Effector memory CD4-positive, alpha-beta T cell (primary cell): ENCODE results near the gene SH3PXD2A.
"Not testable (repeated sequence)": the region's sequence is repeated elsewhere in the genome, so short reads cannot be mapped to it uniquely, and the experiment has no call there.

Experiments used
- DNase-seq, 3 donors: peaks; one replicate each; pipeline ENCODE4 v3.0.0-alpha.2; 2020
- H3K27ac ChIP-seq: 2 replicates; pipeline ENCODE4 v1.7.0; 2013; ENCODE audit warnings: mild to moderate bottlenecking, low read length, moderate library complexity; ENCODE audit not compliant: insufficient read depth, poor library complexity, severe bottlenecking
- H3K27me3 ChIP-seq: replicated peaks from 2 replicates; pipeline ENCODE4 v1.7.0; 2013; ENCODE audit warnings: mild to moderate bottlenecking, low read length; ENCODE audit not compliant: insufficient read depth, control insufficient read depth, poor library complexity, severe bottlenecking
- H3K36me3 ChIP-seq: 2 replicates; pipeline ENCODE4 v1.7.0; 2013; ENCODE audit warnings: mild to moderate bottlenecking, low read length, moderate library complexity; ENCODE audit not compliant: control insufficient read depth, insufficient read depth
- H3K4me1 ChIP-seq: 2 replicates; pipeline ENCODE4 v1.7.0; 2013; ENCODE audit warnings: low read length, mild to moderate bottlenecking; ENCODE audit not compliant: control insufficient read depth, insufficient read depth, poor library complexity, severe bottlenecking
- H3K4me3 ChIP-seq: 2 replicates; pipeline ENCODE4 v1.7.0; 2013; ENCODE audit warnings: low read length, low read depth, mild to moderate bottlenecking; ENCODE audit not compliant: insufficient read depth, poor library complexity, severe bottlenecking
- H3K9me3 ChIP-seq: 2 replicates; pipeline ENCODE4 v1.7.0; 2013; ENCODE audit warnings: mild to moderate bottlenecking, low read length, moderate library complexity; ENCODE audit not compliant: control insufficient read depth

SH3PXD2A gene

GRCh38 chr10:103814626-103815370 lies 40.6 kb downstream of the SH3PXD2A start:
- H3K27me3 ChIP-seq, result no peaks in the 10 kb centered on the region
- no peak overlapping the region for H3K4me3 ChIP-seq
- no peaks in the 10 kb centered on the region for H3K36me3 ChIP-seq
- H3K27ac ChIP-seq, result no peak overlapping the region
- no peak for DNase-seq
- H3K9me3 ChIP-seq, result no peaks in the 10 kb centered on the region
- H3K4me1 ChIP-seq, result no peaks in the 10 kb centered on the region

GRCh38 chr10:103814105-103814504 lies 41.3 kb downstream of the SH3PXD2A start:
- Histone ChIP-seq H3K4me3 (no peak overlapping the region), H3K9me3 (no peaks in the 10 kb centered on the region), H3K27ac (no peak overlapping the region), H3K36me3 (no peaks in the 10 kb centered on the region), H3K27me3 (no peaks in the 10 kb centered on the region), H3K4me1 (no peaks in the 10 kb centered on the region)
- DNase-seq, result no peak

GRCh38 chr10:103813312-103813711 lies 42.1 kb downstream of the SH3PXD2A start:
- DNase-seq, H3K36me3 ChIP-seq, H3K27ac ChIP-seq, H3K9me3 ChIP-seq, H3K27me3 ChIP-seq, H3K4me3 ChIP-seq, H3K4me1 ChIP-seq: not testable (repeated sequence)

DNA sequence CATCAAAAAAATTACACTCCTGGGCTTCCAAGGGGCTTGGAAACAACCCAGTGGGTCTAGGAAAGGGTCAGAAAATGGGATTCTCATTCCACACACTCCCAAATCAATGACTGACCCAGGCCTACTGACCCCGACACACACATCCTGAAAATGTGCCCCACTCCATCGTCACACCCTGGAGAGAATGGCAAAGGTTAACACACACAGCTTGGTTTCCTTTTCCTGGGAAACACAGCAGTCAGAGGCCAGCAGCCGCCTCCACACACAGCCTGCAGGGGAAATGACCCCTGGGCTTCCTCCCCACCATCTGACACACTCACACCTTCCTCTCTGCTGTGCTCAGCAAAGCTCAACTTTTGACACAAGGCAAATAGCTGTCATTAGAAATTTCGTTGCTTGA lies 42.9 kb downstream of the SH3PXD2A start:
- Histone ChIP-seq H3K4me1 (no peaks in the 10 kb centered on the region), H3K9me3 (no peaks in the 10 kb centered on the region), H3K4me3 (no peak overlapping the region), H3K27me3 (no peaks in the 10 kb centered on the region), H3K36me3 (no peaks in the 10 kb centered on the region), H3K27ac (no peak overlapping the region)
- no peak for DNase-seq

DNA sequence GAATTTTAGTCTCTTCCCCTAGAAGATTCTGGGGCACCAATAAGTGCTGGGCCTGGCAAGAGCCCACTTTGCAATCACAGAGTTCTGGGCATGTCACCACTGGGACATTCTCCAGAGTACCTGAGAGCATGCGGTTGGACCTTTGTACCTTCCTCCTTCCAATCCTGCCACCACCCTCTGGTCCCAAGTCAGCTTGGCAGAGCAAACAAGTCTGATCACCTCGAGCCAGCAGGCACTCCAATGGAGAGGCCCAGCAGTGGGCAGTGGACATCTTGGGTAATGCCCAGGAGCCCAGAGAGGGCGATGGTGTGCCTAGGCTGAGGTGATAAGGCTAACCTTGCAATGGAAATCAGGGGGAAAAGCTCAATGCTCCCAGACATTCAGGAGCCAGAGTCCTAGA lies 43.4 kb downstream of the SH3PXD2A start:
- Histone ChIP-seq H3K4me3 (no peak overlapping the region), H3K4me1 (no peaks in the 10 kb centered on the region), H3K36me3 (no peaks in the 10 kb centered on the region), H3K9me3 (no peaks in the 10 kb centered on the region), H3K27ac (no peak overlapping the region), H3K27me3 (no peaks in the 10 kb centered on the region)
- no peak for DNase-seq

DNA sequence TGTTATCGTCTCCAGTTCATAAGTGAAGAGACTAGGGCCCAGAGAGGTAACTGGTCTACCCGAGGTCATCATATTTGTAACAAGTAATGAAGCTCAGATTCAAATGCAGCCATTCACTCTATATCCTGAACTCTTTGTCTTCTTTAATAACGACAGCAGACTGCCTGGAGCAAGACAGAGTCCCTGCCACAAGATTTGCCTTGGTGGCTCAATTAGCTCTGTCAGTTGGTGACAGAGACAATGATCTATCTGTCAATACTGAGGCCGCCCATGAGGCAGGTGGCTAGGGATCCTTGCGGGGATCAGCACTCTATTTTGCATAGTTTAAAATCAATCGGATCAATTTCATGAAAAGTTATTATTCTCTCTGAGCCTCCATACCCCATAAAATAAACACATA lies 43.9 kb downstream of the SH3PXD2A start:
- Histone ChIP-seq H3K27ac (no peak overlapping the region), H3K4me1 (no peaks in the 10 kb centered on the region), H3K27me3 (no peaks in the 10 kb centered on the region), H3K36me3 (no peaks in the 10 kb centered on the region), H3K9me3 (no peaks in the 10 kb centered on the region), H3K4me3 (no peak overlapping the region)
- DNase-seq, result no peak

GRCh38 chr10:103808780-103809179 lies 46.6 kb downstream of the SH3PXD2A start:
- Histone ChIP-seq H3K27ac (no peak overlapping the region), H3K9me3 (no peaks in the 10 kb centered on the region), H3K4me1 (no peaks in the 10 kb centered on the region), H3K36me3 (no peaks in the 10 kb centered on the region), H3K27me3 (no peaks in the 10 kb centered on the region), H3K4me3 (no peak overlapping the region)
- DNase-seq, result no peak

- Histone ChIP-seq H3K9me3 (no peaks in the 10 kb centered on the region), H3K27me3 (no peaks in the 10 kb centered on the region), H3K27ac (no peak overlapping the region), H3K4me1 (no peaks in the 10 kb centered on the region), H3K36me3 (no peaks in the 10 kb centered on the region), H3K4me3 (no peak overlapping the region)
- DNase-seq, result no peak
Measured at GRCh38 chr10:103807996-103808395, 47.4 kb downstream of the SH3PXD2A start.

- no peaks in the 10 kb centered on the region for H3K27me3 ChIP-seq
- DNase-seq, result no peak
- peaks cover 3% of the 10 kb centered on the region for H3K4me1 ChIP-seq
- H3K36me3 ChIP-seq, result no peaks in the 10 kb centered on the region
- no peaks in the 10 kb centered on the region for H3K9me3 ChIP-seq
- H3K27ac ChIP-seq, result no peak overlapping the region
- H3K4me3 ChIP-seq, result no peak overlapping the region
Measured at GRCh38 chr10:103806395-103807187, 48.8 kb downstream of the SH3PXD2A start.

- DNase-seq, result no peak
- Histone ChIP-seq H3K9me3 (no peaks in the 10 kb centered on the region), H3K27me3 (no peaks in the 10 kb centered on the region), H3K4me3 (no peak overlapping the region), H3K4me1 (peaks cover 3% of the 10 kb centered on the region), H3K36me3 (no peaks in the 10 kb centered on the region), H3K27ac (no peak overlapping the region)
Measured at GRCh38 chr10:103805781-103806180, 49.6 kb downstream of the SH3PXD2A start.
